Neural cell (in vitro differentiated cells): Measurements from ENCODE around the gene PNPLA4.

Experiments used
- CTCF ChIP-seq: fragments of 450-650 bp; IDR thresholded peaks from 2 replicates; pipeline ENCODE4 v1.5.1; 2014; ENCODE audit warnings: antibody characterized with exemption, mild to moderate bottlenecking, moderate library complexity; ENCODE audit not compliant: poor library complexity, severe bottlenecking
- EP300 ChIP-seq: fragments of 450-650 bp; conservative IDR thresholded peaks from 2 replicates; pipeline ENCODE4 v1.6.1; 2014; ENCODE audit warnings: antibody characterized with exemption, mild to moderate bottlenecking, moderate library complexity; ENCODE audit not compliant: poor library complexity, severe bottlenecking
- EZH2 ChIP-seq: fragments of 200-600, 300-800 bp; shearing (Covaris generic), sonication (generic); IDR thresholded peaks from 2 replicates; pipeline ENCODE4 v1.6.1; 2014; ENCODE audit warnings: antibody characterized with exemption, low read length, borderline replicate concordance, mild to moderate bottlenecking; ENCODE audit not compliant: insufficient read depth, poor library complexity, severe bottlenecking
- MXI1 ChIP-seq: fragments of 450-650 bp; conservative IDR thresholded peaks from 2 replicates; pipeline ENCODE4 v1.6.1; 2014; ENCODE audit warnings: antibody characterized with exemption, mild to moderate bottlenecking; ENCODE audit not compliant: poor library complexity, severe bottlenecking
- POLR2AphosphoS5 ChIP-seq: IDR thresholded peaks from 2 replicates; pipeline ENCODE4 v1.6.1; 2012
- RAD21 ChIP-seq: fragments of 450-650 bp; conservative IDR thresholded peaks from 2 replicates; pipeline ENCODE4 v1.6.1; 2014; ENCODE audit warnings: antibody characterized with exemption, mild to moderate bottlenecking, moderate library complexity
- REST ChIP-seq: IDR thresholded peaks from 2 replicates; pipeline ENCODE4 v1.6.1; 2012; ENCODE audit warnings: borderline replicate concordance
- SMC3 ChIP-seq: fragments of 450-650 bp; conservative IDR thresholded peaks from 2 replicates; pipeline ENCODE4 v1.6.1; 2014; ENCODE audit warnings: antibody characterized with exemption, mild to moderate bottlenecking, moderate library complexity; ENCODE audit not compliant: poor library complexity

- TF ChIP-seq POLR2AphosphoS5 (no peak), CTCF (no peak), RAD21 (no peak), EP300 (no peak), REST (no peak), EZH2 (no peak), SMC3 (no peak), MXI1 (no peak)
Measured at GRCh38 chrX:7921750-7922149, 5.5 kb downstream of the PNPLA4 start.
